Kasumi-1 (cell line): ENCODE measurements around the gene CACNA1S.
A peak's percentile ranks its signal among the peaks of the same experiment; 100 is the strongest.

Experiments
- DNase-seq, 2 experiments: peaks; one replicate each; lab custom pipeline; 2025; lab: John Stamatoyannopoulos, UW

Gene CACNA1S

GRCh38 chr1:201116091-201116490 is 3.9 kb upstream of the CACNA1S start:
- DNase-seq, result no peak

DNA sequence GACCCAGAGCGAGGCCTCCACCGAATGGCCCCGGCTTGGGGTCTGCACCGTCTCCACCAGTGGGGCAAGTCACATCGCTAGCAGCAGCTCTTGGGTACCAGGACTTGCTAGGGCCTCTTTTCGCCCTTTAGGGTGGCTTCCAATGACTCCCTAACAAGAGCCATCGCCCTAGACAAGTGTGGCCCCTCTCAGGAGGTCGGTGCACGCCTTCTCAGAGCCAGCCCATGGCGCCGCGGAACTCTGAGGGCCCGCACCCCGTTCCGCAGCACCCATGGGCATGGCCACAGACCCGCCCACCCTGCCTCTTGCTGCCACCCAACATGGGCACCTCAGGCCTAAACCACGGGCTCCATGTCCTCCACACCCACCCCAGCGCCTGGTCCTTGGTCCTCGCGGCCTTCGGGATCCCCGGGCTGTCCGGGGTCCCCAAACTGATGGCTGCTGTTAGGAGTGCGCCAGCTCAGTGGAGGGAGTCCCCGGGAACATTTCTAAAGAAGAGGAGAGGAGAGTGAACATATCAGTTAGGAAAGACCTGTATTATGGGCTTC is 3.2 kb upstream of the CACNA1S start:
- no peak for DNase-seq

DNA sequence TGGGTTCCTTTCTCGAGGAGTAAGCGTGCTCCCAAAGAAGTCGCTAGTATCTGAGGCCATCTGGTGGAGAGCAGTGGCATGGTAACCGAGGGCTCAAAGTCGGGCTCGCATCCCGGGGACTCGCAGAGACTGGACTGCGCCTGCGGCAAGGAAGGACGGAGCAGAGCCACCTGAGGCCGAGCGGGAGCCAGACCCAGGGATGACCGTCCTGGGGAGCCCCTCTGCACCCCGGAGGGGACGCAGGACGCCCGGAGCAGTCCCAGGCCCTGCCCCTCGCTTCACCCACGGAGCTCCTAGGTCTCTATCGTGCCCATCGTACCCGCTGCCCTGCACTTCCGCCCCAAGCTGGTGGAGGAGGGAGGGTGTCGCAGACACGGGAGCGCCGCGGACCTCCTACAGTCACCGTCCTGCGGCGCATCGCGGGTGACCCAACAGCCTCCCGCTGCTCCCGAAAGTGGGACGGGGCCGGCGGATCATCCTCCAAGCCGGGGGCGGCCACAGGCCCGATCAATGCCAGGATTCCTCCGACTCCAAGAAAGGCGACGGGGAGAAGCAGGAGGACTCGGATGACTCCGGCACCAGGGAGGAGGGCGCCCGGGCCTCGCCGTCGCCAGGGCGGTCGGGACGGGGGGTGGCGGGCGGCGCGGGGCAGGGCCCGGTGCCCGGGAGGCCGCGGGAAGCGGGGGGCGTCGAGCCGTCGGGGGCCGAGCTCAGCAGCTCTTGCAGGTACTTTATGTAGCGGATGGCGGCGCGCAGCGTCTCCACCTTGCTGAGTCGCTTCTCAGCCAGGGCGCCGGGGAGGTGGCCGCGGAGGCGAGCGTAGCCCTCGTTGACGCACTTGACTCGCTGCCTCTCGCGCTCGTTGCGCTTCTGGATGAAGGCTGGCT is 2.3 kb upstream of the CACNA1S start:
- peak; percentile 84 to 95 for DNase-seq

GRCh38 chr1:201113451-201114244 is 1.4 kb upstream of the CACNA1S start:
- DNase-seq, result no peak

GRCh38 chr1:201112926-201113325 is 700 bp upstream of the CACNA1S start:
- no peak for DNase-seq

GRCh38 chr1:201111672-201112071 is 554 bp downstream of the CACNA1S start:
- DNase-seq, result no peak

GRCh38 chr1:201111156-201111555 is 1.1 kb downstream of the CACNA1S start:
- no peak for DNase-seq

DNA sequence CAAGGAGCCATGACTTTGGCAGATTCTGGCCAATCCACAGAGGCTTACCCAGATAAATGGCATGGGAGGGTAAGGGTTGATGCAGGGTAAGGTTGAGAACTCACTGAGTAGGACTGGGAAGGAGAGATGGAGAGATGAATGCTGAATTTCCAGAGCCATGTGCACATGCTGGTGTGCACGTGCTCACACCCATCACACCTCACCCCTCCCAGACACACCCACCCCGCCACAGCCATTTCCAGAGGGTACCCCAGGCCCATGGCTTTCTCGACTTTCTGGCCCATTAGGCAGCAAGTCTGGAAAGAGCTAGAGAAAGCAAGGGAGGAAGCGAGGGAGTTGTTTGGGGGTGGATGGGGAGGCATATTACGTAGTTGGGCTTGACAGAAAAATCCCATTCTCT is 1.6 kb downstream of the CACNA1S start:
- no peak for DNase-seq

DNA sequence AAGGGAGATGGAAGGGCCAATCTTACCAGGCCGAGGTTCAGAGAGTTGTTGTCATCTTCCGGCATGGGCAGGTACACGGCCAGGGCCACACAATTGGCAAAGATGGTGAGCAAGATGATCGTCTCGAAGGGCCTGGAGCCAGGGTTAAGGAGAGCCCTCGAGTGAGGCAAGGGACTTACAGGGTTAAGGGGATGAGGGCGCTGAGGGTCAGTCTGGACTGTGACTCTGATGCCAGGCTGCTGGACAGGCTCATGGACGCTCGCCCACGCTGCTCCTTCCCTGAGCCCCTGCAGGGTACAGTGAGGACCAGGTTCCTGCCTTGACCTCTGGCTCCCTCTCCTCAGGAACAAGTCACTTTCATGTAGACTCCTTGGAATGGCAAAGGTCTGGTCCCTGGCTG is 2.1 kb downstream of the CACNA1S start:
- DNase-seq, result no peak

DNA sequence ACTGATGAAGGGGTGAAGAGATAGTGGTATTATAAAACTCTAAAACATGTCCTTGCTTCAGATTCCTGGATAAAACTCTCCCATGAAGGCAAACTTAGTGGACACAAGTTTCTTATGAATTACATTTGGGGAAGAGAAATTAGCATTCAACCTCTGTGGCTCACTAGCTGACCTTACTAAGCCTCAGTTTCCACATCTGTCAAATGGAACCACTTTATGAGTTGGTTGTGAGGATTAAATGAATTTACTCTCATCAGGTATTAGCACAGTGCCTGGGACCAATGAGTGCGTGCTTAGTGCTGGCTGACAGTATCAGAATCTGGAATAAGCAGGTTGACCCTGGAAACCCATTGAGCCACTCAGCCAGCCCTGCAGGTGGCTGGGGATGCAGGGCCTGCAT is 2.6 kb downstream of the CACNA1S start:
- no peak for DNase-seq

DNA sequence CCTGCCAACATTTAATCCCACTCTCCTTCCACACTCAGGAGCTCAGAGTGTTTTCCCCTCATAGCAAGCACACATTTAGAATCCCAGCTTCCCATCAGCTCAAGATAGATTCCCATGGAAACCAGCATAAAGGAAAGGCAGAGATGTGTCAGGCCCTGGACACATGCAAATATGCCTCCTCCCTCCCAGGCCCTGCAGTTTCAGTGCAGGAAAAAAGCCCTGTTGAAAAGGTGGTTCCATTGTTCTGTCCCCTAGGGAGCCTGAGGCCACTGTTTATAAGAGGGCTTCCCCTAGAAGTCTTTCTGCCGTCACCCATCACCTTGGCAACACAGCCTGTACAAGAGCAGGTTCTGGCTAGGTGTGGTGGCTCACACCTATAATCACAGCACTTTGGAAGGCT is 3.6 kb downstream of the CACNA1S start:
- no peak for DNase-seq

DNA sequence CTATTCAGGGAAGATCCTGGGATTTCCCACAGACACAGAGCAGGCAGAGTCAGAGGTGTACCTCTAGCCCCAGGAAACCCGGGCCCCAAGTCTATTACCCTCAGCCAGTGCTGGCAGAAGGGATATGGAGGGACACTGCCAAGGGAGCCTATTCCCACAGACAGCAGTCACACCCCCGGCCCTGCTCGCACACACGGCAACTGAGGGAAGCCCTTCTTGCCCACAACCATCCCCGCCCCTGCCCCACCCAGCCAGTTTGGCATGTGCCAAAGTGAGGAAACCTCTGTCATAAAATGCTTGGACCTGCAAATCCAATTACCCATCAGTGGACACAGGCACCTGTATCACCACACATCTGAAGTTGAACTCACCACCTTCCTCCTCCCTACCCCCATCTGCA is 6.5 kb downstream of the CACNA1S start:
- no peak for DNase-seq

DNA sequence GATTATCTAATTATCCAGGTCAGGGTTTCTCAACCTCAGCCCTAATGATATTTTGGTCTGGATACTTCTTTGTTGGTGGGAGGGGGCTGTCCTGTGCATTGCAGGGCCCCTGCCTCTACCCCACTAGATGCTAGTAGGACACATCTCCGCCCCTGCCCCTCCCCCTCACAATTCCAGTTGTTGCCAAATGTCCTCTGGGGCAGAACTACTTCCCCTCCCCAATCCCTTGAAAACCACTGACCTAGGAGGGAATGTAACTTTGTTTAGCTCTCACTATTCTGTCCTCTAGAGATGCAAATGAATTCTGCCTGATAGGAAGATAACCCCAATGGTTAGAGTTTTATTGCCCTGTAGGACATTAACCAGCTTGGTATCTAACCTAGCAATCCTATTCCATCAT is 8.1 kb downstream of the CACNA1S start:
- DNase-seq, result no peak

GRCh38 chr1:201103666-201104065 is 8.6 kb downstream of the CACNA1S start:
- no peak for DNase-seq

- no peak for DNase-seq
Measured at GRCh38 chr1:201100169-201100930, 11.9 kb downstream of the CACNA1S start.

DNA sequence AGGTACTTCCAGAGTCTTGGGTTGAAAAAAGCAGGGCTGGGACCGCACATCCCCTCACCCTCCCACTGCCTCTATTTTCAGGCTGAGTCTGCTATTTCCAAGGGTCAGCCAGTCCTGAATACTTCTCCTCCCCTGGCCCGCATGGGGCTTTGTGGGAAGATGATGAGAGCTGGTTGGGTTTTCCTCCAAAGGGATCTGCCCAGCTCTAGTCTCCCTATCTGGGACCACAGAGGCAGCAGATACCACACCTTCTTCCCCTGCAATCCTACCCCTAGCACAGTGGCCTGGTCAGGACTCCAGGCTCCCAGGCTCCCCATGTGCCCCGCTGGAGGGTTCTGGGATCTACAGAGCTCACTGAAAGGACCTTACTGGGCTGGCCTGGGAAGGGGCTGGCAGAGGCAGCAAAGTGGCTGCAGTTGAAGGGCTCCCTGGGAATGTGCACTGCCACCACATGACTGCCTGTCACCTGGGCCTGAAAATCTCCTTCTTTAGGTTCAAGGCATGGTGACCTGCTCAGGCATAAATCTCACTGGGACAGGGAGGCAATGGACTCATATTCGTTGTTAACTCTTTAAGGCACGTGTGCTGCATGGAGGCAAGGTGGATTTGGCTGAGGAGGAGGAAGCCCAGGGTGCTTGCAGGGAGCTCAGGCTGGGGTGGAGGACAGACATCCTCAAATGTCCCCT is 13.1 kb downstream of the CACNA1S start:
- DNase-seq, result no peak

- no peak for DNase-seq
Measured at GRCh38 chr1:201096977-201097856, 15.0 kb downstream of the CACNA1S start.

DNA sequence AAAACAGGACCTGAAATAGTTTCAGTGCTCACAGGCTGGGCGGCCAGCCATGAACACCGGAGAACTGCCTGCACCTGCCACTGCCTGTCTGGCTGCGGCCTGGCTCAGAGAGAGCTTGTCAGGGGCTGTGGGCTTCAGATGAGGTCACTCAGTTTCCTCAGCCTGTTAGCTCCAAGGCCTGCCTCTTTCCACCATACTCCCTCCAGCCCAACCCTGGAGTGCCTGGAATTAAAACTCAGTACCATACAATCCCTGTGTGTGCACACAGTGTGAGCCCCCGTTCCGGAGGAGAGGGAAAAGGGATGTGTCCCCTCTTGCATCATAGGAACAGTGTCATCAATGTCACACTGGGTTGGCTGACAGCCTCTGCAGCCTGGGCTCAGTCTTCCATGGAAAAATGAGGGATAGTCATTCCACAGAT is 16.2 kb downstream of the CACNA1S start:
- DNase-seq, result no peak

DNA sequence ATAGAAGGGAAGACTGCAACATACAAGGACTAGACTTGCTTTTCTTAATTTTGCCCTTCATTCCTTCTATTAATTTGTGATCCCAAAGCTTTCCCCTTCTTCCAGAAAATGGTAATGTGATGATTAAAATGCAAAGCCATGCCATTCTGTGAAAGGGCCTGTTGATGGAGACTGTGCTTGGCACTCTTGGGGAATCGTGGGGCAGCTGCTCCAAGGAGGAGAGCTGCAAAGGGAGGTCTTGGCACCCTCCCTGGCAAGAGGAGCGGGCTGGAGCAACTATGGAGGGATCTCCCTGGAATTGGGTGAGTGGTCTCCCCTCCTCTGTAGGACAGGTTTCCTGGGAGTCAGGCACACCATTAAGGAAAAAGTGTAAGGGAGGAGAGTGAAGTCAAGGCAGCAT is 16.6 kb downstream of the CACNA1S start:
- no peak for DNase-seq

DNA sequence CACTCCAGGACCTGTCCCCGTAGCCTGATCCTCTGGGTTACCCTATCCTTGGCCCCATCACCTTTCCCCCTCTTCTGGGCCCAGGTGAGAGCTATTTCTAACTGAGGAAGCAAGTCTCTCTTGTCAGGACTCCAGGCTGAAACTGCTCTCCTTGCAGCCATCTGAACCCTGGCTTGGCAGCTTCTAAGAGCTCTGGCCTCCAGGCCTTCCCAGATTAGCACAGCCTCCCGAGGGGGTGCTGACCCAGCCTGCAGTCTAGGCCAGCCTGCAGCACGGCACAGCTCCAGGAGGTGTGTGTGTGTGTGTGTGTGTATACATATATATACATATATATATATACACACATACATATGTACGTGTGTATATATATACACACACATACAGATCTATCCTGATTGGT is 17.4 kb downstream of the CACNA1S start:
- no peak for DNase-seq

GRCh38 chr1:201093962-201094361 is 18.3 kb downstream of the CACNA1S start:
- DNase-seq, result no peak
